DND-41 (cell line): ENCODE results near the gene MYO1D.

ENCODE experiments used
- ATAC-seq: fragments of 200-7000 bp; cut with Tn5 transposase; 3 replicates; pipeline ENCODE4 v1.9.1; 2021; ENCODE audit warnings: low read depth; ENCODE audit not compliant: insufficient read depth
- DNase-seq: peaks from one replicate; pipeline ENCODE4 v3.0.0-alpha.2; 2020
- H2AFZ ChIP-seq: 2 replicates; pipeline ENCODE4 v1.6.0; 2012; ENCODE audit warnings: low read depth, low read length
- H3K27ac ChIP-seq: 2 replicates; pipeline ENCODE4 v1.5.1; 2012; ENCODE audit warnings: low read length, inconsistent platforms
- H3K27me3 ChIP-seq: fragments of 200-600 bp; sonication (generic); 2 replicates; pipeline ENCODE4 v1.6.0; 2012; ENCODE audit warnings: low read length, mild to moderate bottlenecking, inconsistent platforms; ENCODE audit not compliant: insufficient read depth, poor library complexity
- H3K36me3 ChIP-seq: 2 replicates; pipeline ENCODE4 v1.5.1; 2012; ENCODE audit warnings: low read length, inconsistent platforms; ENCODE audit not compliant: insufficient read depth
- H3K4me1 ChIP-seq: 2 replicates; pipeline ENCODE4 v1.5.1; 2012; ENCODE audit warnings: mild to moderate bottlenecking, low read length; ENCODE audit not compliant: insufficient read depth
- H3K4me2 ChIP-seq: 2 replicates; pipeline ENCODE4 v1.6.0; 2012; ENCODE audit warnings: mild to moderate bottlenecking, moderate library complexity, low read length, inconsistent platforms; ENCODE audit not compliant: insufficient read depth
- H3K4me3 ChIP-seq, 2 experiments: fragments of 200-600 bp in 1 of 2; shearing (Covaris generic) in 1 of 2; 2 replicates each; pipeline ENCODE4 v1.5.1; 2012 to 2016; ENCODE audit warnings: inconsistent platforms in 2 of 2, low read length in 2 of 2, mild to moderate bottlenecking in 2 of 2, low read depth in 1 of 2, moderate library complexity in 1 of 2
- H3K79me2 ChIP-seq: 2 replicates; pipeline ENCODE4 v1.6.0; 2012; ENCODE audit warnings: low read length, inconsistent platforms; ENCODE audit not compliant: insufficient read depth
- H3K9ac ChIP-seq: 2 replicates; pipeline ENCODE4 v1.6.0; 2012; ENCODE audit warnings: low read depth, mild to moderate bottlenecking, inconsistent platforms, low read length, moderate library complexity
- H3K9me3 ChIP-seq: 2 replicates; pipeline ENCODE4 v1.5.1; 2012; ENCODE audit warnings: low read length, moderate library complexity, mild to moderate bottlenecking, inconsistent platforms; ENCODE audit not compliant: insufficient read depth, severe bottlenecking
- H4K20me1 ChIP-seq: 2 replicates; pipeline ENCODE4 v1.6.0; 2012; ENCODE audit warnings: low read length; ENCODE audit not compliant: insufficient read depth
- CTCF ChIP-seq: IDR thresholded peaks from 2 replicates; pipeline ENCODE4 v1.5.1; 2012; ENCODE audit warnings: borderline replicate concordance, low read length, moderate library complexity, mild to moderate bottlenecking; ENCODE audit not compliant: poor library complexity, severe bottlenecking; ENCODE audit errors: extremely low read depth
- EZH2 ChIP-seq: IDR thresholded peaks from 3 replicates; pipeline ENCODE4 v1.6.1; 2012; ENCODE audit warnings: borderline replicate concordance, low read depth, mild to moderate bottlenecking, moderate library complexity, low read length, inconsistent platforms; ENCODE audit not compliant: severe bottlenecking

MYO1D gene

GRCh38 chr17:32502013-32502412 is 374.9 kb downstream of the MYO1D start:
- H3K4me2 ChIP-seq: no peak overlapping the region
- no peak for TF ChIP-seq CTCF
- TF ChIP-seq EZH2: no peak
- H3K9me3 ChIP-seq: no peaks in the 10 kb centered on the region
- no peak overlapping the region for H3K9ac ChIP-seq
- DNase-seq (no peak), ATAC-seq (no peak)
- no peaks in the 10 kb centered on the region for H4K20me1 ChIP-seq
- H3K27me3 ChIP-seq: no peaks in the 10 kb centered on the region
- no peak overlapping the region for H3K4me3 ChIP-seq
- H3K36me3 ChIP-seq: no peaks in the 10 kb centered on the region
- H2AFZ ChIP-seq: no peak overlapping the region
- no peaks in the 10 kb centered on the region for H3K79me2 ChIP-seq
- H3K27ac ChIP-seq: no peak overlapping the region
- H3K4me1 ChIP-seq: peaks cover 28% of the 10 kb centered on the region

- H3K4me2 ChIP-seq: no peak overlapping the region
- ATAC-seq: no peak
- no peak for DNase-seq
These were observed 378.5 kb downstream of the MYO1D start for GRCh38 chr17:32498391-32498790.

GRCh38 chr17:32497431-32498205 is 379.3 kb downstream of the MYO1D start:
- Histone ChIP-seq H3K9me3 (no peaks in the 10 kb centered on the region), H4K20me1 (no peaks in the 10 kb centered on the region), H3K4me2 (no peak overlapping the region), H3K27me3 (no peaks in the 10 kb centered on the region), H3K9ac (no peak overlapping the region), H2AFZ (no peak overlapping the region), H3K79me2 (no peaks in the 10 kb centered on the region), H3K27ac (no peak overlapping the region), H3K4me3 (no peak overlapping the region), H3K36me3 (no peaks in the 10 kb centered on the region), H3K4me1 (peaks cover 1% of the 10 kb centered on the region)
- ATAC-seq: no peak
- TF ChIP-seq CTCF: no peak
- no peak for TF ChIP-seq EZH2
- no peak for DNase-seq

More at GRCh38 chr17:32498391-32498790, 378.5 kb downstream of the MYO1D start:
- Histone ChIP-seq H3K79me2 (no peaks in the 10 kb centered on the region), H3K27me3 (no peaks in the 10 kb centered on the region), H3K4me1 (peaks cover 9% of the 10 kb centered on the region), H3K27ac (no peak overlapping the region), H3K9ac (no peak overlapping the region), H3K4me3 (no peak overlapping the region), H3K36me3 (no peaks in the 10 kb centered on the region), H2AFZ (no peak overlapping the region), H4K20me1 (no peaks in the 10 kb centered on the region), H3K9me3 (no peaks in the 10 kb centered on the region)
- TF ChIP-seq EZH2 (no peak), CTCF (no peak)
